Omental fat pad (tissue), 4 donors: Measurements from ENCODE around the gene PLSCR3. TPM values are rescaled to one million over a fixed set of nuclear protein-coding genes. Genes with fewer than 3 reads are reported as not detected.
A peak's percentile ranks its signal among the peaks of the same experiment; 100 is the strongest.
"Not testable (repeated sequence)": the region's sequence is repeated elsewhere in the genome, so short reads cannot be mapped to it uniquely, and the experiment has no call there.

Experiments
- ATAC-seq: fragments of 150-250 bp; one replicate; pipeline ENCODE4 v1.9.1; 2016; ENCODE audit warnings: mild to moderate bottlenecking, moderate library complexity; ENCODE audit not compliant: low FRiP score
- DNase-seq: peaks from one replicate; pipeline ENCODE4 v3.0.0-alpha.2; 2019; ENCODE audit warnings: low spot score
- total RNA-seq, 4 donors: library from RNA; depleted of rRNA; stranded (reverse); fragments of >200 nt; gene quantifications; one replicate each; pipeline ENCODE4 v1.1.0, GENCODE V29; 2016
- TF ChIP-seq, protein P1 (sequence below), 3 donors: fragments of 450-650 bp; IDR thresholded peaks; one replicate each; pipeline ENCODE4 v1.5.1; 2016 to 2017; ENCODE audit warnings: antibody characterized with exemption in 3 of 3, mild to moderate bottlenecking in 3 of 3, moderate library complexity in 2 of 3

The PLSCR3 gene
- total RNA-seq, 4 donors from 2014 or later = 11.1 to 16.9 (median 16.6) TPM

DNA sequence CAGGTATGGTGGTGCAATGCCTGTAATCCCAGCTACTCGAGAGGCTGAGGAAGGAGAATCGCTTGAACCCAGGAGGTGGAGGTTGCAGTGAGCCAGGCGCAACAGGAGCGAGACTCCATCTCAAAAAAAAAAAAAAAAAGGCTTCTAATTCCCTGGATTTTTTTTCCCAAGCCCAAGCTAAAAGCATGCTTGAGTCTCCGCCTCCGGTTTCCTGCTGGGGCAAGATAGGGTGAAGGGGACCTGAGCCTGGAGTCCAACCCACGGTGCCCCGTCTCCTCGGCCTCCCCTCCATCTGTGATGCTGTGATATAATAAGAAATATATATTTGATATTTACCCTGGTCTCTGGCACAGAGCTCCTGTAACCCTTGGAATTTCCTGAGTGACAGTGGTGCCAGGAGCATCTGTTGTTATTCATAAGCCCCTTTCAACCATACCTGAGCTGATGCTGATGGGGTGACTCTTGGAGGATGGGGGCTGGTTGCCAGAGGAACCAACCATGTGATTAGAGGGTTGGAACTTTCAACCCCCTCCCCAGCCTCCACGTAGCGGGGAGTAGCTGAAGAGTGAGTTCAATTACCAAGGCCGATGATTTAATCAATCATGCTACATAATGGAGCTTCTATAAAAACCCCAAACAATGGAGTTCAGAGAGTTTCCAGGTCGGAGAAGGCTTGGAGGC lies 26.3 kb downstream of the PLSCR3 start:
- TF ChIP-seq, protein P1, sequence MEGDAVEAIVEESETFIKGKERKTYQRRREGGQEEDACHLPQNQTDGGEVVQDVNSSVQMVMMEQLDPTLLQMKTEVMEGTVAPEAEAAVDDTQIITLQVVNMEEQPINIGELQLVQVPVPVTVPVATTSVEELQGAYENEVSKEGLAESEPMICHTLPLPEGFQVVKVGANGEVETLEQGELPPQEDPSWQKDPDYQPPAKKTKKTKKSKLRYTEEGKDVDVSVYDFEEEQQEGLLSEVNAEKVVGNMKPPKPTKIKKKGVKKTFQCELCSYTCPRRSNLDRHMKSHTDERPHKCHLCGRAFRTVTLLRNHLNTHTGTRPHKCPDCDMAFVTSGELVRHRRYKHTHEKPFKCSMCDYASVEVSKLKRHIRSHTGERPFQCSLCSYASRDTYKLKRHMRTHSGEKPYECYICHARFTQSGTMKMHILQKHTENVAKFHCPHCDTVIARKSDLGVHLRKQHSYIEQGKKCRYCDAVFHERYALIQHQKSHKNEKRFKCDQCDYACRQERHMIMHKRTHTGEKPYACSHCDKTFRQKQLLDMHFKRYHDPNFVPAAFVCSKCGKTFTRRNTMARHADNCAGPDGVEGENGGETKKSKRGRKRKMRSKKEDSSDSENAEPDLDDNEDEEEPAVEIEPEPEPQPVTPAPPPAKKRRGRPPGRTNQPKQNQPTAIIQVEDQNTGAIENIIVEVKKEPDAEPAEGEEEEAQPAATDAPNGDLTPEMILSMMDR (IDR thresholded peaks at IDR 0.05) = no peak
- DNase-seq = no peak
- no peak for ATAC-seq

DNA sequence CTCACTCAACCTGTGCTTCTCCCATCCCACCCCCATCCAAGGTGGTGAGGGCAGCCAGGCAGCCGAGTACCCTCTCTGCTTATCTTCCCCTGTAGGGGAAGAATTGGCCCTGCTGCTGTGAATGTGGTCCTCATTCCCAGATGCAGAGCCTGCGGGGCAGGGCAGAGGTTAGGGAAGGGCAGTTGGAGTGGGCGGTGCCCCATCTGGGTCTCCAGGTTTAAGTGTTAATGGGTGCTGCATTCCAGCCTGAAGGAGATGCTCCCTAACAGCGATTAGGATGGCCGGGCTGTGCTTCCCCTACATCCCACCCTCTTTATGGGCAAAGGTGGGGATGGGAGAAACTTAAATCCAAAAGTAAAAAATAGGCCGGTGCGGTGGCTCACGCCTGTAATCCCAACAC lies 27.2 kb downstream of the PLSCR3 start:
- no peak for ATAC-seq
- DNase-seq = no peak
- TF ChIP-seq, protein P1 (IDR thresholded peaks at IDR 0.05) = no peak

DNA sequence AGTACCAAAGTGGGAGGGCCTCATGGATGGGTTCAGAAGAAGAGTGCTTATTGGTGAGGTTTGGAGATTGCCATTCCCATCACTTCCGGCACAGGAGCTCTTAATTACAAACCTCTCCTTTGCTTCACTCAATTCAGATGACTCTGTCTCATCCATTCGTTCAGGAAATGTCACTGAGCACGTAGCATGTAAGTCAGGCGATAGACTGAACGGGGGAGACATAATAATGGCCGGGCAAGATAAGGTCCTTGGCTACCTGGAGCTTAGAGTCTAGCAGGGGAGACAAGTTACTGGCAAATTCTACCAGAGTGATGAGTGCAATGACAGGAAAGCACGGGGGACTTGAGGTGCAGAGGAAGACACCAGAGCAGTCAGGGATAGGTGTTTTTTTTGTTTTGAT lies 28.4 kb downstream of the PLSCR3 start:
- ATAC-seq, DNase-seq: not testable (repeated sequence)

DNA sequence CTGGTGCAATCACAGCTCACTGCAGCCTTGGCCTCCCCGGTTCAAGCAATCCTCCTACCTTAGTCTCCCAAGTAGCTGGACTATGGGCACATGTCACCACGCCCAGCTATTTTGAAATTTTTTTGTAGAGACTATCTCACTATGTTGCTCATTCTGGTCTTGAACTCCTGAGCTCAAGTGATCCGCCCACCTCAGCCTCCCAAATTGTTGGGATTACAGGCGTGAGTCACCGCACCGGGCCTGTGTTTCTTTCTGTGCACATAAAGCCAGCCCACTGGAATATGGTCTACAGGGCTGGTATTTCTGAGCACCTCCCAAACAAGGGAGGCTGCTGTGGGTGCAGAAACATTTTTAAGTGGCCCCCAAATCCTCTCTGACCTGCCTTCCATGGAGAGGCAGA lies 31.0 kb downstream of the PLSCR3 start:
- DNase-seq (no peak), ATAC-seq (no peak)
- TF ChIP-seq, protein P1 (IDR thresholded peaks at IDR 0.05) = no peak

DNA sequence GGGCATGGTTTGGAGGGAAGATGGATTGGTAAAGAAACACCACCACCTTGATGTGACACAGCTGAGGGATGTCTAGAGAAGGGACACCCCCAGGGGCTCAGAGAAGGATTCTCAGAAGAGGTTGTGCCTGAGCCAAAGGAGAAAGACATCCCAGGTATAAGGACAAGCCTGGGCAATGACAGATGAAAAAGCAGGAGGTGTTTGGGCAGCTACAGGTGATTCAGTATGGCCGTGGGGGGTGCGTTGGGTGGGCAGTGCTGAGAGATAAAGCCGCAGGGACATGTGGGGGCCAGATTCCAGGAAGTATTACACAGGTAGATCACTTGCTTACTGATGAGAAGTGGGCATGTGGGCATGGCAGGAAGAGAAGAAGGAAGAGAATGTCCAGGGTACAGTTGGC lies 32.4 kb downstream of the PLSCR3 start:
- ATAC-seq (no peak), DNase-seq (no peak)
- TF ChIP-seq, protein P1 (IDR thresholded peaks at IDR 0.05) = no peak

DNA sequence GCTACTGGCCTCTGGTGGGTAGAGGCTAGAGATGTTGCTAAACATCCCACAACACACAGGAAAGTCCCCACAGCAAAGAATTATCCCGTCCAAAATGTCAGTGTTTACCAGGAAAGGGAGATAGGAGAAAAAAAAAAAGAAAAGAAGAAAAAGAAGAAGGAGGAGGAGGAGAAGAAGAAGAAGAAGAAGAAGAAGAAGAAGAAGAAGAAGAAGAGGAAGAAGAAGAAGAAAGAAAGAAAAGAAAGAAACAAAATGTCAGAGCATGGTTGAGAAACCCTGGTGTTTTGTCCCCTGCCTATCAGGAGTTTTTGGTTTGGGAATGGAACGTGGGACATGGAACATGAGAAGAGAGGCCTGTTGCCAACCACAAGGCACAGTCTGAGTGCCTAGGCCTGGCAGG lies 36.9 kb downstream of the PLSCR3 start:
- DNase-seq = no peak
- TF ChIP-seq, protein P1 (IDR thresholded peaks at IDR 0.05) = no peak
- ATAC-seq = no peak

DNA sequence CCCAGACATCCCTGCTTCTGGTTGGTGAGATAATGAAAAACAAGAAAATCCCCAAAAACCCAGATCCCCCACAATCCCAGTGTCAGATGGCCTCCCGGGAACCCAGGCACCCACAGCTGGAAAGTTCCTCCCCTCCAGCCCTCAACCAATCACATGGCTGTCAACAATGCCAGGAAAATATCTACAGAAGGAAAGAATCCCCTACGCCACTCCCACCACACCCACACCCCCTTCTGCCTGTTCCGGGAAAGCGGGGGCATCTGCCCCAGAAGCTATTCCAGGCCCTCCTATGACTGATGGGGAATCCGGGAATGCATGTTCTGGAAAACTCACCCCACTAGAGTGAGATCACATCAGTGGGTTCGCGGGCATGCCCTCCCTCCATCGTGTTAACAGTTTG lies 37.6 kb downstream of the PLSCR3 start:
- no peak for DNase-seq
- peak; percentile 55 for ATAC-seq
- TF ChIP-seq, protein P1 (IDR thresholded peaks at IDR 0.05) = no peak
